Measurements from ENCODE around the gene RBBP8. TPM values are rescaled to one million over a fixed set of nuclear protein-coding genes. Genes with fewer than 3 reads are reported as not detected.

RBBP8 gene
- polyA plus RNA-seq, 3 donors, result 5.8 to 9.6 (median 7.8) TPM

DNA sequence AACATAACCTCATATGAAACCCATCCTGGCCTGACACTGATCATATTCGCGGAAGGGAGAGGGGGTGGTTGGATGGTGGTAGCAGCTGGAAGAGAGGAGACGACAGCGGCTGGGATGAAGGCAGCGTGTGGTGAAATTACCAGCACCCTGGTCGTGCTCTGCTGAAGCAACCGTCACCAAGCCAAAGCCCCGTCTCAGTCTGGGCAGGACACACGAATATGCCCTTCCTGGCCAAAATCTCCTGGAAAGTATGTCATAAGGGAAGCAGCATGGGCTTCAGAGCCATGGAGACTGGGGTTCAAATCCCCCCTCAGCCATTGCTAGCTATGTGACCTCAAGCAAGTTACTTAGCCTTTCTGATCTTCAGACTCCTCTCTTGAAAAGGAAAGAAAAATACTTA is 139.0 kb downstream of the RBBP8 start:
- no peak for DNase-seq
- no peaks in the 10 kb centered on the region for H3K27me3 ChIP-seq (ENCODE audit: control insufficient read depth in 2 of 2, insufficient read depth in 2 of 2, low read length in 2 of 2)
- peaks cover 0 to 4% of the 10 kb centered on the region in 2 donors for H3K36me3 Mint-ChIP-seq
- H3K4me1 ChIP-seq (ENCODE audit: control insufficient read depth in 1 of 2, insufficient read depth in 2 of 2, low read length in 2 of 2), result peaks cover 59 to 61% of the 10 kb centered on the region in 2 donors
- peak overlapping the region in 1 of 2 donors; percentile 55 for H3K27ac ChIP-seq (ENCODE audit: low read depth in 1 of 2, low read length in 2 of 2)
- H3K4me3 ChIP-seq (replicated peaks in 1 of 3; ENCODE audit: low read depth in 2 of 3, low read length in 3 of 3), result peak overlapping the region in 1 of 3 experiments; percentile 19
- H3K9me3 ChIP-seq (replicated peaks in 1 of 2; ENCODE audit: control insufficient read depth in 1 of 2, insufficient read depth in 1 of 2, low read length in 2 of 2), result no peaks in the 10 kb centered on the region
- H3K4me1 Mint-ChIP-seq, result peaks cover 59% of the 10 kb centered on the region
- H3K4me2 ChIP-seq (replicated peaks; ENCODE audit: extremely low read depth, low read length, poor library complexity, severe bottlenecking), result no peak overlapping the region
- H2AFZ ChIP-seq (ENCODE audit: insufficient read depth, low read depth, low read length, poor library complexity, severe bottlenecking), result no peak overlapping the region
- H3K27me3 Mint-ChIP-seq (ENCODE audit: low read depth in 3 of 3), result peaks cover 1 to 12% (median 2%) of the 10 kb centered on the region in 3 donors
- WGBS (ENCODE audit: insufficient coverage), result 85% methylated on average over 5 of the region's 9 CpGs
- H3K9ac ChIP-seq (ENCODE audit: insufficient read depth, low read length, poor library complexity, severe bottlenecking), result no peak overlapping the region
- H3K27ac Mint-ChIP-seq, result peak overlapping the region in 4 of 7 donors; percentile 70 to 95 (median 88)
- H3K4me3 Mint-ChIP-seq, result no peak overlapping the region
- intact Hi-C loops (cut with micrococcal nuclease), result no loop called here
- no peaks in the 10 kb centered on the region for H3K79me2 ChIP-seq (ENCODE audit: insufficient read depth, low read length)
- H4K20me1 ChIP-seq (ENCODE audit: insufficient read depth, low read length), result no peaks in the 10 kb centered on the region
- TF ChIP-seq, protein P1, sequence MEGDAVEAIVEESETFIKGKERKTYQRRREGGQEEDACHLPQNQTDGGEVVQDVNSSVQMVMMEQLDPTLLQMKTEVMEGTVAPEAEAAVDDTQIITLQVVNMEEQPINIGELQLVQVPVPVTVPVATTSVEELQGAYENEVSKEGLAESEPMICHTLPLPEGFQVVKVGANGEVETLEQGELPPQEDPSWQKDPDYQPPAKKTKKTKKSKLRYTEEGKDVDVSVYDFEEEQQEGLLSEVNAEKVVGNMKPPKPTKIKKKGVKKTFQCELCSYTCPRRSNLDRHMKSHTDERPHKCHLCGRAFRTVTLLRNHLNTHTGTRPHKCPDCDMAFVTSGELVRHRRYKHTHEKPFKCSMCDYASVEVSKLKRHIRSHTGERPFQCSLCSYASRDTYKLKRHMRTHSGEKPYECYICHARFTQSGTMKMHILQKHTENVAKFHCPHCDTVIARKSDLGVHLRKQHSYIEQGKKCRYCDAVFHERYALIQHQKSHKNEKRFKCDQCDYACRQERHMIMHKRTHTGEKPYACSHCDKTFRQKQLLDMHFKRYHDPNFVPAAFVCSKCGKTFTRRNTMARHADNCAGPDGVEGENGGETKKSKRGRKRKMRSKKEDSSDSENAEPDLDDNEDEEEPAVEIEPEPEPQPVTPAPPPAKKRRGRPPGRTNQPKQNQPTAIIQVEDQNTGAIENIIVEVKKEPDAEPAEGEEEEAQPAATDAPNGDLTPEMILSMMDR (IDR thresholded peaks at IDR 0.05), result no peak
- no peaks in the 10 kb centered on the region for H3K36me3 ChIP-seq (replicated peaks in 1 of 2; ENCODE audit: control insufficient read depth in 1 of 2, insufficient read depth in 2 of 2, low read length in 2 of 2)
- peaks cover 0 to 1% (median 0%) of the 10 kb centered on the region in 7 donors for H3K9me3 Mint-ChIP-seq

DNA sequence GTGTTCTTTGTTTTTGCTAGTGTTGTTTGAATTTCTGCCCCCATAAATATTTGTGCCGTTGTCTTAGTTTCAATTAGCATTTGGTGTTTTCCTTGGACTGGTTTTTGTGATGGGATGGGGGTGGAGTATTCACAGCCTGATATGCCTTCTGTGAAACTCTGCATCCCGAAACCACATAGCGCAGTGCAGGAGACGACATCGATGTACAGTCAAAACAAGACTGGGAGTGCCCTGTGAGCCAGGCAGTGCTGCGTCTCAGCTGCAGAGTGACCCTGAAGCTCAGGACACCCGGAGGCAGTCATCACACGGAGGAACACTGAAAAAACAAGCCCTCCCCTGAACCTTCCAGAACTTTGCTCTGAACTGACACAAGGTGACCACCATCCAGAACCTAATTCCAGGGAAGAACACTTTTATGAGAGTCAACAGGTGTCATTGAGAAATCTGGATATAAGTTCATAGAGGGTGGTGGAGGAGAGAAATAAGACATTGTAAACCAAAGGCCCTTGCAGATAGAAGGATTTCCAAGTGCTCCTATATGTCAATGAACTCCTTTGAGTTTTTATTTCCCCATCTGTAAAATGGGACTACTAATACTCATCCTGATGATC is 141.0 kb downstream of the RBBP8 start:
- H3K27me3 Mint-ChIP-seq (ENCODE audit: low read depth in 3 of 3), result peaks cover 0 to 16% (median 2%) of the 10 kb centered on the region in 3 donors
- no peaks in the 10 kb centered on the region for H4K20me1 ChIP-seq (ENCODE audit: insufficient read depth, low read length)
- H3K4me3 ChIP-seq (replicated peaks in 1 of 3; ENCODE audit: low read depth in 2 of 3, low read length in 3 of 3), result no peak overlapping the region
- no peak overlapping the region for H3K27ac Mint-ChIP-seq
- WGBS (ENCODE audit: insufficient coverage), result 100% methylated on average over 6 of the region's 8 CpGs
- no peak overlapping the region for H3K4me2 ChIP-seq (replicated peaks; ENCODE audit: extremely low read depth, low read length, poor library complexity, severe bottlenecking)
- H3K27me3 ChIP-seq (ENCODE audit: control insufficient read depth in 2 of 2, insufficient read depth in 2 of 2, low read length in 2 of 2), result no peaks in the 10 kb centered on the region
- intact Hi-C loops (cut with micrococcal nuclease), result no loop called here
- H3K36me3 ChIP-seq (replicated peaks in 1 of 2; ENCODE audit: control insufficient read depth in 1 of 2, insufficient read depth in 2 of 2, low read length in 2 of 2), result no peaks in the 10 kb centered on the region
- no peak overlapping the region for H3K9ac ChIP-seq (ENCODE audit: insufficient read depth, low read length, poor library complexity, severe bottlenecking)
- TF ChIP-seq, protein P1 (IDR thresholded peaks at IDR 0.05), result no peak
- H3K79me2 ChIP-seq (ENCODE audit: insufficient read depth, low read length), result no peaks in the 10 kb centered on the region
- no peaks in the 10 kb centered on the region for H3K9me3 ChIP-seq (replicated peaks in 1 of 2; ENCODE audit: control insufficient read depth in 1 of 2, insufficient read depth in 1 of 2, low read length in 2 of 2)
- DNase-seq, result no peak
- no peak overlapping the region for H2AFZ ChIP-seq (ENCODE audit: insufficient read depth, low read depth, low read length, poor library complexity, severe bottlenecking)
- H3K27ac ChIP-seq (ENCODE audit: low read depth in 1 of 2, low read length in 2 of 2), result no peak overlapping the region
- peaks cover 61% of the 10 kb centered on the region for H3K4me1 Mint-ChIP-seq
- no peak overlapping the region for H3K4me3 Mint-ChIP-seq
- H3K36me3 Mint-ChIP-seq, result peaks cover 0 to 4% of the 10 kb centered on the region in 2 donors
- H3K9me3 Mint-ChIP-seq, result peaks cover 0 to 3% (median 1%) of the 10 kb centered on the region in 7 donors
- peaks cover 60 to 65% of the 10 kb centered on the region in 2 donors for H3K4me1 ChIP-seq (ENCODE audit: control insufficient read depth in 1 of 2, insufficient read depth in 2 of 2, low read length in 2 of 2)

Small RNA genes lying within 50 kb of the gene (small RNA-seq; reads per million reads assigned to genes)
- not detected for gene RF00019 (ENCODE audit: insufficient read length, low read depth)
- gene RN7SL745P (ENCODE audit: insufficient read length, low read depth), result not detected

Other genes starting within 250 kb of the RBBP8 start
- gene CABLES1, start 202.2 kb downstream of the RBBP8 start, polyA plus RNA-seq, result under 1 TPM in 2 of 3 donors, not detected in 1; 0.09 to 0.15 TPM